ENCODE results near the gene KCNC3.

KCNC3 gene

DNA sequence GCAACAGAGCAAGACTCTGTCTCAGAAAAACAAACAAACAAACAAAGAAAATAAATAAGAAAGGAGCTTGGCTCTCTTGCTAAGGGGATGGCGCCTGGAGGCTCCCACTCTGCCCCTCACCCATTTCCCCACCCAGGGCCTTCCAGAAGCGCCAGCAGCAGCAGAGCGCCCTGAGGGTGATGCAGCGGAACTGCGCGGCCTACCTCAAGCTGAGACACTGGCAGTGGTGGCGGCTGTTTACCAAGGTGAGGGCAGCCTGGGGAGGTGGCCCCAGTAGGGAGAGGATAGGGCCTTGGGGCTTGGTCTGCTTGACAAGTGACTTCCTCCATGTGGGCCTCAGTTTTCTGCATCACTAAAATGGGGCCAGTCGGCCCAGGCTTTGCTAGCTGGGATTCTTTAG, 66.0 kb downstream of the KCNC3 start:
- Mint-ChIP-seq H3K4me3 (no peak overlapping the region), H3K27ac (no peak overlapping the region), H3K27me3 (peaks cover 20 to 37% of the 10 kb centered on the region in 2 donors), H3K9me3 (peaks cover 0 to 3% of the 10 kb centered on the region in 2 donors), H3K36me3 (ENCODE audit: insufficient read depth) (no peaks in the 10 kb centered on the region), H3K4me1 (ENCODE audit: low read depth in 2 of 2) (no peaks in the 10 kb centered on the region)
- DNase-seq, result no peak
- no peak for ATAC-seq (replicated peaks)

All from effector memory CD8-positive, alpha-beta T cell (primary cell).